ENCODE measurements around the gene FOXP1.

- TF ChIP-seq CTCF (IDR thresholded peaks at IDR 0.05; ENCODE audit: low read length) (no peak), EZH2 (IDR thresholded peaks at IDR 0.05; ENCODE audit: borderline replicate concordance, low read length) (no peak)
These were observed 396.7 kb downstream of the FOXP1 start for GRCh38 chr3:71186801-71187200.
